DMS79 (cell line): ENCODE measurements around the gene BDNF.

ENCODE experiments used
- DNase-seq: peaks from one replicate; lab custom pipeline; 2025; lab: John Stamatoyannopoulos, UW

BDNF gene

GRCh38 chr11:27705873-27706820 lies 5.9 kb upstream of the BDNF start:
- no peak for DNase-seq

GRCh38 chr11:27703481-27703880 lies 3.2 kb upstream of the BDNF start:
- DNase-seq: no peak

GRCh38 chr11:27702811-27703210 lies 2.6 kb upstream of the BDNF start:
- DNase-seq: no peak

- no peak for DNase-seq
Observed at GRCh38 chr11:27701355-27702105, 1.3 kb upstream of the BDNF start.

- no peak for DNase-seq
Observed at GRCh38 chr11:27699926-27700350, 317 bp downstream of the BDNF start.

GRCh38 chr11:27699242-27699925 lies 871 bp downstream of the BDNF start:
- no peak for DNase-seq

GRCh38 chr11:27698872-27699241 lies 1.4 kb downstream of the BDNF start:
- DNase-seq: peak; percentile 18

GRCh38 chr11:27697679-27698275 lies 2.5 kb downstream of the BDNF start:
- DNase-seq: no peak

GRCh38 chr11:27696961-27697360 lies 3.3 kb downstream of the BDNF start:
- no peak for DNase-seq

- DNase-seq: no peak
Observed at GRCh38 chr11:27696115-27696514, 4.1 kb downstream of the BDNF start.

- DNase-seq: no peak
Observed at GRCh38 chr11:27694992-27695391, 5.3 kb downstream of the BDNF start.

- DNase-seq: no peak
Observed at GRCh38 chr11:27693398-27693797, 6.9 kb downstream of the BDNF start.

GRCh38 chr11:27692781-27693180 lies 7.5 kb downstream of the BDNF start:
- DNase-seq: no peak

GRCh38 chr11:27688076-27688475 lies 12.2 kb downstream of the BDNF start:
- DNase-seq: no peak

GRCh38 chr11:27681664-27682063 lies 18.6 kb downstream of the BDNF start:
- no peak for DNase-seq

- DNase-seq: no peak
Observed at GRCh38 chr11:27679136-27680015, 20.9 kb downstream of the BDNF start.

GRCh38 chr11:27678242-27678641 lies 22.0 kb downstream of the BDNF start:
- DNase-seq: no peak

- DNase-seq: no peak
Observed at GRCh38 chr11:27677108-27677507, 23.1 kb downstream of the BDNF start.

GRCh38 chr11:27673979-27674663 lies 26.1 kb downstream of the BDNF start:
- peak; percentile 14 for DNase-seq

- DNase-seq: no peak
Observed at GRCh38 chr11:27672836-27673464, 27.3 kb downstream of the BDNF start.
